GM21390 (cell line): Measurements from ENCODE around the gene IGFL4.

Source experiments
- ATAC-seq: cut with Tn5 transposase; IDR thresholded peaks from one replicate; pipeline ENCODE4 v1.9.1; 2021; ENCODE audit not compliant: unreplicated experiment

Gene IGFL4

DNA sequence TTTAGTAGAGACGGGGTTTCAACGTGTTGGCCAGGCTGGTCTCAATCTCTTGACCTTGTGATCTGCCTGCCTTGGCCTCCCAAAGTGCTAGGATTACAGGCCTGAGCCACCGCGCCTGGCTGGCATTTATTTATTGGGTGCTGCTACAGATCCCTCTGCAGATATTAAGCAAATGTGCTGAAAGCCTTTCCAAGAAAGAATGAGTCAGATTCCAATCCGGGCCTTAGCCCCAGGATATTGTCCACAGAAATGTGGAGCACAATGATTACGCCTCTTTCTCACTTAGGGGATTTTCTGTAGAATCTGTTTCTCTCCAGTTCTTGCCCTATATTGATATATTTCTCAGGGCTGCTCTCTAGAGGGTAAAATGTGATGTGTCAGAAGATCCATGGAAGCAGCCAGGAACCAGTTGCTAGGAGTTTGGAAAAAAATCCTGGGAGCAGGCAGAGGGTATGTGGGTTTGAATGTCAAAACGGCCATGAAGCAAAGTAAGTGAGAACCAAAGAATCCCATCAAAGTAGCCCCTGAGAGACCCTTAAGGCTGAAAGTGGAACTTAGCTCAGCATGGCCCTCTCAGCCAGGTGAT is 24.8 kb upstream of the IGFL4 start:
- no peak for ATAC-seq

GRCh38 chr19:46063201-46063600 is 22.4 kb upstream of the IGFL4 start:
- ATAC-seq, result no peak

- ATAC-seq, result no peak
Measured at GRCh38 chr19:46060012-46060411, 19.2 kb upstream of the IGFL4 start.

- no peak for ATAC-seq
Measured at GRCh38 chr19:46058778-46059177, 18.0 kb upstream of the IGFL4 start.

DNA sequence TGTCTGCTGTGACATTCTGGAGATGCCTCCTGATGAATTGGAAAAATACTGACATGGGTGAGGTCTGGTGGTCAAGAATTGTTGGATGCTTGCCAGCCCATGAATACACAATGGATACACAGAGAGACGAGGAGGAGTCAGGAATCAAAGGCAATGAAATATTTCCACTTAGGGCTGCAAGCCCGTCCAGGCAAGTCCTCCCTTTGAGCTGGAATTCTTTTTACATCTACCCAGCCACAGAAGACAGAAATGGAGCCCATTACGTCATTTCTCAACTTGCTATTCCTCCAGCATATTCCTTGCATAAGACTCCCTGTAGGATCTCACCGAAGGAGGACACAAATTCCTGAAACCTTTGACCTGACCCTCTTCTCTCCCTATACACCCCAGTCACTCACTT is 15.7 kb upstream of the IGFL4 start:
- ATAC-seq, result no peak

GRCh38 chr19:46052896-46053295 is 12.1 kb upstream of the IGFL4 start:
- ATAC-seq, result no peak

DNA sequence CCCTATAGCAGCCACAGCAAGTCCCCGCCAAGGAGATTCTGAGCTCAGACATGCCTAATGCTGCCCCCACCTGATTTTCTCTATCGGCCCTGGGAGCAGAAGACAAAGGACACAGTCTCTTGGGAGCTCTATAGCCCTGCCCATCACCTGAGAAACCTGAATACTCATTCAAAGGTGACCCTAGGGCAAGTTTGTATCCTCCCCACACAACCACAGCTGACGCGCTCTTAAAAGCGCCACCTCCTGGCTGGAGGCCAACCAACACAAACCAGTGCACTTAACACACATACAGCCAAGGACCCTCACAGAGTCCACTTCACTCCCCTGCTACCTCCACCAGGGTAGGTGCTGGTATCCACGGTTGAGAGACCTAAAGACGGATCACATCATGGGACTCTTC is 8.8 kb upstream of the IGFL4 start:
- no peak for ATAC-seq

GRCh38 chr19:46043519-46043918 is 2.7 kb upstream of the IGFL4 start:
- no peak for ATAC-seq

DNA sequence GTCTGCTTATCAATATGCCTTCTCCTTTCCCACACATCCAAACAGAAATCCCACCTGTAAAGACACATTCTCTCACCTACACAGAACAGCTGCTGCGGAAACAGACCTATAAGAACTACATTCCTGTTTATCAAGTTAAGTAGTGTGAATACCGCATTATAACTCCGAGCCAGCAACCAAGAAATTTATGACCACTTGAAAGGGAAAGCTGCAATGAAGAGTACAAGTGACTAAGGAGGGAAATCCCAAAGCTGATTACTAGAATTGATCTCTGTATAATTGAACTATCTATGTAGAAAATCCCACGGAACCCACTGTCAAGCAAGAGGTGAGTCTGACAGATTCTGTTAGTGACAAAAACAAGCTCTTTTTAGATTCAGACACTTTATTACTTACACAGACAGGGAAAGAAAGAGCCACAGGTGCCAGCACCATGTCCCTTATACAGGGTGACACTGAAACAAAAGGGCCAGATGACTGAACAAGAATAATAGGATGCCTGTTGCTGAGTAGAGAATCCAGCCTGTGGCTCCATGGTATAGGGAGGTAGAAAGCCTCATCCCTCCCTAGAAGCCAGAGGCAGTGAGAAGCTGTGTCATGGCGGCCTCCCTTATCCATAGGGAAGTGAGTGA is 1.6 kb upstream of the IGFL4 start:
- no peak for ATAC-seq

- no peak for ATAC-seq
Measured at GRCh38 chr19:46040125-46040524, 677 bp downstream of the IGFL4 start.

DNA sequence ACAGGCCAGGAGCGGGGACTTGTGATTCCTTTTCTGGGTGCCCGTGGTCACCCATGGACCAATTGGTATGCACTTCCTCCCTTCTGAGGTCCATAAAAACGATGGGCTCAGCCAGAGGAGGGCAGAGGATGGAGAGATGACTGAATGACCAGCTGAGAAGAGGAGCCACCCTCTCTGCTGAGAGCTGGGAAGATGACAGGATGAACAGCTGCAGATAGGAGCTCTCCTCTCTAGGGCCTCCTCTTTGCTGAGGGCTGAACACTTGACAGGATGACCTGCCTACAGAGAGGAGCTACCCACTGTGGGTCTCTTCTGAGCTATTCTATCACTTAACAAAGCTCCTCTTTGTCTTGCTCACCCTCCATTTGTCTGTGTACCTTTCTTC is 4.1 kb downstream of the IGFL4 start:
- no peak for ATAC-seq

GRCh38 chr19:46035986-46036743 is 4.6 kb downstream of the IGFL4 start:
- no peak for ATAC-seq

DNA sequence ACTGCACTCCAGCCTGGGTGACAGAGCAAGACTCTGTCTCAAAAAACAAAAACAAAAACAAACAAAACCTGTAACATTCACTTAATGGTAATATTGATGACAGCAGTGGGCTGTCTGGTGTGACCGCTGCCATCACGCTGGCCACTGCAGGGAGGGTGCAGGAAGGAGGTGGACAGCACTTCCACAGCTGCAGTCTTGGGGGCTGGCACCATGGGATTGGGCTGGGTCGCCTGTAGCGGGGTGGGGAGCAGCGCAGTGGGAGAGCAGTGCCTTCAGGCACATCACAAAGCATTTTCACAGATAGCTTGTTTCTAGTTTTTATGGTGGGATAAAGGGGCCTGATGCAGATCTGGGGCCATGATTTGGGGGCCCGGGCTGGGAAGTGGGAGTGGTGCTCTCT is 5.3 kb downstream of the IGFL4 start:
- ATAC-seq, result no peak

DNA sequence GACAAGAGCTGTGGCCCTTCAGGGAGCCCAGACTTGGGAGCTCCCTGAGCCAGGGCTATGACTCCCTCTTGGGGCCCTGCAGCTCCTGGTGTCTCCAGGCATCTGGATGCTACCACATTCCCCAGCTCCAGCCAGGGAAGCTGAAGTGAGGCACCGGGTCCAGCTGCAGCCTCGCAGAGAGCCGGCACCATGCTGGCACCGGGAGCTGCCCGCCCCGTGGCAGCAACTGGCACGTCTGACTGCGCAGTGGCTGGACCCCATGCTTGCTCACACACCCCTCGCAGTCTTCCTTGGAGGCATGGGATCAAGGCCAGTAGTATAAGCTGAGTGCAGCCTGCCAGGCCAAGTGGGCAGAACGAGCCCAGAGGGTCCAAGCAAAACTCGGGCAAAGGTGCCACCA is 7.4 kb downstream of the IGFL4 start:
- ATAC-seq, result no peak

DNA sequence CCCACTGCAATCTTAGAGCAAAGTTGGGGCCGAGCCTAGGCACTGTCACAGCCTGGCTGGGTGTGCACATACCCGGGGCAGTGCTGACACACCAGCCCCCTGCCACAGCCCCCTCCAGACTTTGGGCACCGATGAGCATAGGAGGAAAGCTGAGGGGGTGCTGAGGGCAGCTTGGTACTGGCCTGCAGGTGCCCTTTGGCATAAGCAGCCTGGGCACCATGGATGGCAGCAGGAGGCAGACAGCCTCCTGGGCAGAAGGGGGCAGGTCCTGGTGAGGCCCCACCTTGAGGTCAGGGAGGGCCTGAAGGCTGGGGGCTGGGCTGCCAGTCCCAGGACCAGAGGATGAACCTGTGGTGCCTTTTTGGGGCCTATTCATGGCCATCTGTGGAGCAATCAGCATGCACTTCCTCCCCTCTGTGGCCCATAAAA is 8.2 kb downstream of the IGFL4 start:
- ATAC-seq, result no peak

GRCh38 chr19:46031781-46032596 is 8.8 kb downstream of the IGFL4 start:
- ATAC-seq, result no peak

DNA sequence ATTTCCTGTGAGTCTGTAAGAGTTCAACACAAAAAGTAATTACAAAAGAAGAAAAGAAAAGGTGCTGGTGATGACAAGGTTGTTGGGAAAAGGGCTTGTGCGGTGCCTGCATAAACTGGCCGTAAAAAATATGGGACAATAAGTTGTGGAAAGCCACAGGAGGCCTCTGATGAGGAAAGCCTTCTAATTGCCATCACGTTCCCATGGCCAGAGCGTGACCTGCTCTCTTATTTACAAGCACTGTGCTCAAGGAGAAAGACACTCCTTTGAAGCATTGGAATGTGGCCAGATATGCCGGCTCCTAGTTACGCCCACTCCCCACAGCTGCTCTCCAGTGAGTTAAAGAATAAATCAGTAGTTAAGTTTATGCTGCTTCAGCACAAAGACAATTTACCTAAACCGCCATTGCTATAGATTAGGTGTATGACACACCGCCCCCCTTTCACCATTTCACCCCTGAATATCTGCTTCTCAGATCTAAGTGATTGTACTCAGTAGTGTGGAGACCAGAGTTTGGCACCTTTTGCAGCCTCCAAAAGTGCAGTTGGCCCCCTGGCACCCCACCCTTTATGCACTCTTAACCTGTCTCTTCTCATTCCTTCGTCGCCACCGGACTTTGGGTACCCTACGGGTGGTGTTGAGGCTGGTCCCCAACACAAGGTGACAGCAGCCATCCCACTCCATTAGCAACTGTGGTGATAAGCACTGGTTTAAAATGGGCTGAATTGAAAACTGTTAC is 9.8 kb downstream of the IGFL4 start:
- ATAC-seq, result no peak

DNA sequence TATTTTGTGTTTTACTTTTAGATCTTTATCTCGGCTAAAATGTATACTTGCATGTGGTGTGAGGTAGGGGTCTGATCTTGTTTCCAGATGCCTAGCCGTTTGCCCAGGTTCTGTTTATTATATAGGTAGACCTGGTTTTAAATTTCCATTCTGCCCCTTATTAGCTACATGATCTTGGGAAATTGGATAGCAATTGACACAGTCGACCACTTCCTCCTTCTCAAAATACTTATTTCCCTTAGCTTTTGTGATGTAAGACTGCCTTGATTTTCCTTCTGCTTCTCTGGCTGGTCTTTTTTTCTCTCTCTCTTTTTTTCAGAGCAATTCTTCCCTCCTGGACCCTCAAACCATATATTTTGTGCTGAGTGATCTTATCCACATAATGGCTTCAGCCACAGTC is 15.0 kb downstream of the IGFL4 start:
- ATAC-seq, result no peak

- ATAC-seq, result no peak
Measured at GRCh38 chr19:46023311-46023779, 17.5 kb downstream of the IGFL4 start.

- ATAC-seq, result no peak
Measured at GRCh38 chr19:46022431-46023310, 18.1 kb downstream of the IGFL4 start, which contains the start of gene PGLYRP1. PGLYRP1 (minus strand) TSS chr19:46023053; CDS start chr19:46023021, 32 bp downstream.
